ENCODE data around the gene RBM42.
A peak's percentile ranks its signal among the peaks of the same experiment; 100 is the strongest.
"Not testable (repeated sequence)": the region's sequence is repeated elsewhere in the genome, so short reads cannot be mapped to it uniquely, and the experiment has no call there.

RBM42 gene

GRCh38 chr19:35645680-35646511, 17.1 kb downstream of the RBM42 start:
- H3K27ac ChIP-seq (ENCODE audit: insufficient read depth in 1 of 2, low read depth in 1 of 2, low read length in 2 of 2, poor library complexity in 1 of 2, severe bottlenecking in 2 of 2) = no peak overlapping the region
- H3K4me3 ChIP-seq (ENCODE audit: control insufficient read depth in 1 of 7, extremely low read depth in 1 of 7, insufficient read depth in 4 of 7, low read depth in 2 of 7, low read length in 6 of 7) = no peak overlapping the region
- DNase-seq = no peak
- no peaks in the 10 kb centered on the region for H3K27me3 ChIP-seq (replicated peaks in 2 of 5; ENCODE audit: control insufficient read depth in 4 of 5, insufficient read depth in 5 of 5, low read length in 4 of 5)
- no peaks in the 10 kb centered on the region for H3K9me3 ChIP-seq (ENCODE audit: control extremely low read depth in 1 of 5, control insufficient read depth in 4 of 5, insufficient read depth in 2 of 5, low read depth in 1 of 5, low read length in 4 of 5)
- peaks cover 0 to 4% (median 2%) of the 10 kb centered on the region in 4 experiments for H3K36me3 ChIP-seq (ENCODE audit: control insufficient read depth in 4 of 4, insufficient read depth in 4 of 4, low read length in 3 of 4)
- H3K4me1 ChIP-seq (ENCODE audit: control extremely low read depth in 1 of 4, control insufficient read depth in 4 of 4, insufficient read depth in 4 of 4, low read length in 3 of 4) = peaks cover 4 to 71% (median 66%) of the 10 kb centered on the region in 4 experiments
- WGBS (ENCODE audit: insufficient coverage) = 100% methylated on average over 3 of the region's 7 CpGs
- CTCF ChIA-PET = interaction anchor here (0.5 to 1.3 kb wide), 2 partner anchors 12 to 18 kb away, joined by 3 to 5 read pairs; no protein-coding TSS in a partner anchor
- POLR2A ChIA-PET = no interaction called here

- H3K9me3 ChIP-seq (ENCODE audit: control extremely low read depth in 1 of 5, control insufficient read depth in 4 of 5, insufficient read depth in 2 of 5, low read depth in 1 of 5, low read length in 4 of 5) = no peaks in the 10 kb centered on the region
- peaks cover 3 to 14% (median 6%) of the 10 kb centered on the region in 4 experiments for H3K36me3 ChIP-seq (ENCODE audit: control insufficient read depth in 4 of 4, insufficient read depth in 4 of 4, low read length in 3 of 4)
- H3K27ac ChIP-seq (ENCODE audit: insufficient read depth in 1 of 2, low read depth in 1 of 2, low read length in 2 of 2, poor library complexity in 1 of 2, severe bottlenecking in 2 of 2) = peak within 1 kb of the TSS; percentile 70 to 89
- H3K4me1 ChIP-seq (ENCODE audit: control extremely low read depth in 1 of 4, control insufficient read depth in 4 of 4, insufficient read depth in 4 of 4, low read length in 3 of 4) = peaks cover 4 to 55% (median 50%) of the 10 kb centered on the region in 4 experiments
- DNase-seq = peak; percentile 97 to 98 (median 97)
- POLR2A ChIA-PET = interaction anchor here (0.9 kb wide), 1 partner anchor 21 kb away, joined by 3 read pairs; no protein-coding TSS in a partner anchor
- peak within 1 kb of the TSS; percentile 74 to 99 (median 94) for H3K4me3 ChIP-seq (ENCODE audit: control insufficient read depth in 1 of 7, extremely low read depth in 1 of 7, insufficient read depth in 4 of 7, low read depth in 2 of 7, low read length in 6 of 7)
- CTCF ChIA-PET = interaction anchor here (0.9 to 1.3 kb wide), 2 partner anchors 45 to 92 kb away, joined by 3 to 4 read pairs; no protein-coding TSS in a partner anchor
- no peaks in the 10 kb centered on the region for H3K27me3 ChIP-seq (replicated peaks in 2 of 5; ENCODE audit: control insufficient read depth in 4 of 5, insufficient read depth in 5 of 5, low read length in 4 of 5)
- WGBS (ENCODE audit: insufficient coverage) = under 1% methylated on average over 44 of the region's 46 CpGs
These were observed 19.5 kb downstream of the RBM42 start, which contains the start of gene COX6B1 for GRCh38 chr19:35648017-35648961. Gene COX6B1 (plus strand): TSS chr19:35648323. CDS start chr19:35651244, 2,921 bp downstream.

GRCh38 chr19:35650581-35650980, 21.7 kb downstream of the RBM42 start:
- peak in 2 of 3 donors; percentile 42 to 59 for DNase-seq
- WGBS (ENCODE audit: insufficient coverage) = 21% methylated on average over 7 of the region's 9 CpGs
- peaks cover 8 to 30% (median 21%) of the 10 kb centered on the region in 4 experiments for H3K36me3 ChIP-seq (ENCODE audit: control insufficient read depth in 4 of 4, insufficient read depth in 4 of 4, low read length in 3 of 4)
- H3K27me3 ChIP-seq (replicated peaks in 2 of 5; ENCODE audit: control insufficient read depth in 4 of 5, insufficient read depth in 5 of 5, low read length in 4 of 5) = no peaks in the 10 kb centered on the region
- peak overlapping the region in 4 of 7 experiments; percentile 20 to 57 (median 52) for H3K4me3 ChIP-seq (ENCODE audit: control insufficient read depth in 1 of 7, extremely low read depth in 1 of 7, insufficient read depth in 4 of 7, low read depth in 2 of 7, low read length in 6 of 7)
- peaks cover 4 to 33% (median 31%) of the 10 kb centered on the region in 4 experiments for H3K4me1 ChIP-seq (ENCODE audit: control extremely low read depth in 1 of 4, control insufficient read depth in 4 of 4, insufficient read depth in 4 of 4, low read length in 3 of 4)
- no peaks in the 10 kb centered on the region for H3K9me3 ChIP-seq (ENCODE audit: control extremely low read depth in 1 of 5, control insufficient read depth in 4 of 5, insufficient read depth in 2 of 5, low read depth in 1 of 5, low read length in 4 of 5)
- ChIA-PET POLR2A (no interaction called here), CTCF (no interaction called here)
- H3K27ac ChIP-seq (ENCODE audit: insufficient read depth in 1 of 2, low read depth in 1 of 2, low read length in 2 of 2, poor library complexity in 1 of 2, severe bottlenecking in 2 of 2) = peak overlapping the region in 1 of 2 experiments; percentile 47

GRCh38 chr19:35654828-35655227, 26.0 kb downstream of the RBM42 start:
- not testable (repeated sequence) for H3K9me3 ChIP-seq (ENCODE audit: control extremely low read depth in 1 of 5, control insufficient read depth in 4 of 5, insufficient read depth in 2 of 5, low read depth in 1 of 5, low read length in 4 of 5); DNase-seq; H3K27ac ChIP-seq (ENCODE audit: insufficient read depth in 1 of 2, low read depth in 1 of 2, low read length in 2 of 2, poor library complexity in 1 of 2, severe bottlenecking in 2 of 2); H3K4me3 ChIP-seq (ENCODE audit: control insufficient read depth in 1 of 7, extremely low read depth in 1 of 7, insufficient read depth in 4 of 7, low read depth in 2 of 7, low read length in 6 of 7); H3K27me3 ChIP-seq (replicated peaks in 2 of 5; ENCODE audit: control insufficient read depth in 4 of 5, insufficient read depth in 5 of 5, low read length in 4 of 5)
- ChIA-PET POLR2A (interaction anchor here (0.6 kb wide), 1 partner anchor 19 kb away, joined by 3 read pairs; no protein-coding TSS in a partner anchor), CTCF (interaction anchor here (0.7 kb wide), 1 partner anchor 9 kb away, joined by 3 read pairs; no protein-coding TSS in a partner anchor)
- peaks cover 23 to 63% (median 47%) of the 10 kb centered on the region in 4 experiments for H3K36me3 ChIP-seq (ENCODE audit: control insufficient read depth in 4 of 4, insufficient read depth in 4 of 4, low read length in 3 of 4)
- 100% methylated on average over 2 of the region's 6 CpGs for WGBS (ENCODE audit: insufficient coverage)
- H3K4me1 ChIP-seq (ENCODE audit: control extremely low read depth in 1 of 4, control insufficient read depth in 4 of 4, insufficient read depth in 4 of 4, low read length in 3 of 4) = peaks cover 4 to 15% (median 14%) of the 10 kb centered on the region in 4 experiments

GRCh38 chr19:35655600-35655999, 26.8 kb downstream of the RBM42 start:
- ChIA-PET POLR2A (no interaction called here), CTCF (no interaction called here)
- H3K4me1 ChIP-seq (ENCODE audit: control extremely low read depth in 1 of 4, control insufficient read depth in 4 of 4, insufficient read depth in 4 of 4, low read length in 3 of 4) = peaks cover 0 to 7% (median 7%) of the 10 kb centered on the region in 4 experiments
- H3K36me3 ChIP-seq (ENCODE audit: control insufficient read depth in 4 of 4, insufficient read depth in 4 of 4, low read length in 3 of 4) = peaks cover 23 to 68% (median 48%) of the 10 kb centered on the region in 4 experiments
- no peaks in the 10 kb centered on the region for H3K9me3 ChIP-seq (ENCODE audit: control extremely low read depth in 1 of 5, control insufficient read depth in 4 of 5, insufficient read depth in 2 of 5, low read depth in 1 of 5, low read length in 4 of 5)
- 100% methylated on average over 1 of the region's 4 CpGs for WGBS (ENCODE audit: insufficient coverage)
- no peak overlapping the region for H3K27ac ChIP-seq (ENCODE audit: insufficient read depth in 1 of 2, low read depth in 1 of 2, low read length in 2 of 2, poor library complexity in 1 of 2, severe bottlenecking in 2 of 2)
- DNase-seq = no peak
- H3K4me3 ChIP-seq (ENCODE audit: control insufficient read depth in 1 of 7, extremely low read depth in 1 of 7, insufficient read depth in 4 of 7, low read depth in 2 of 7, low read length in 6 of 7) = no peak overlapping the region
- no peaks in the 10 kb centered on the region for H3K27me3 ChIP-seq (replicated peaks in 2 of 5; ENCODE audit: control insufficient read depth in 4 of 5, insufficient read depth in 5 of 5, low read length in 4 of 5)

GRCh38 chr19:35656700-35657099, 27.9 kb downstream of the RBM42 start:
- peaks cover 20 to 79% (median 43%) of the 10 kb centered on the region in 4 experiments for H3K36me3 ChIP-seq (ENCODE audit: control insufficient read depth in 4 of 4, insufficient read depth in 4 of 4, low read length in 3 of 4)
- 100% methylated on average over 5 of the region's 6 CpGs for WGBS (ENCODE audit: insufficient coverage)
- H3K27ac ChIP-seq (ENCODE audit: insufficient read depth in 1 of 2, low read depth in 1 of 2, low read length in 2 of 2, poor library complexity in 1 of 2, severe bottlenecking in 2 of 2) = no peak overlapping the region
- no peaks in the 10 kb centered on the region for H3K27me3 ChIP-seq (replicated peaks in 2 of 5; ENCODE audit: control insufficient read depth in 4 of 5, insufficient read depth in 5 of 5, low read length in 4 of 5)
- POLR2A ChIA-PET = no interaction called here
- H3K4me1 ChIP-seq (ENCODE audit: control extremely low read depth in 1 of 4, control insufficient read depth in 4 of 4, insufficient read depth in 4 of 4, low read length in 3 of 4) = no peaks in the 10 kb centered on the region
- no peak for DNase-seq
- CTCF ChIA-PET = interaction anchor here (1.6 kb wide), 1 partner anchor 143 kb away, joined by 4 read pairs; the partner anchor contains the start of gene DMKN
- no peaks in the 10 kb centered on the region for H3K9me3 ChIP-seq (ENCODE audit: control extremely low read depth in 1 of 5, control insufficient read depth in 4 of 5, insufficient read depth in 2 of 5, low read depth in 1 of 5, low read length in 4 of 5)
- H3K4me3 ChIP-seq (ENCODE audit: control insufficient read depth in 1 of 7, extremely low read depth in 1 of 7, insufficient read depth in 4 of 7, low read depth in 2 of 7, low read length in 6 of 7) = no peak overlapping the region

Data from common myeloid progenitor, CD34-positive (primary cell).